ENCODE results near the gene TMEM179.

- no peak for TF ChIP-seq CTCF (optimal IDR thresholded peaks at IDR 0.05 in 1 of 3, IDR thresholded peaks at IDR 0.05 in 1 of 3, conservative IDR thresholded peaks at IDR 0.05 in 1 of 3; ENCODE audit: extremely low read depth in 1 of 3, insufficient read depth in 2 of 3, low read length in 3 of 3)
- TF ChIP-seq EZH2 (IDR thresholded peaks at IDR 0.05; ENCODE audit: low read length) = peak; percentile 57
Observed at GRCh38 chr14:104604458-104605449, at the start of gene TMEM179.
